ENCODE results near the gene RBM10.

The RBM10 gene

GRCh38 chrX:47146936-47147859 lies 2.2 kb downstream of the RBM10 start:
- no peak for DNase-seq

- DNase-seq, result peak; percentile 35
Observed at GRCh38 chrX:47148946-47149345, 3.9 kb downstream of the RBM10 start.

GRCh38 chrX:47151435-47151834 lies 6.4 kb downstream of the RBM10 start:
- no peak for DNase-seq

- DNase-seq, result peak; percentile 14
Observed at GRCh38 chrX:47156611-47157520, 11.8 kb downstream of the RBM10 start.

- no peak for DNase-seq
Observed at GRCh38 chrX:47158131-47158530, 13.1 kb downstream of the RBM10 start.

- no peak for DNase-seq
Observed at GRCh38 chrX:47158781-47159180, 13.8 kb downstream of the RBM10 start.

GRCh38 chrX:47160781-47161180 lies 15.8 kb downstream of the RBM10 start:
- DNase-seq, result no peak

GRCh38 chrX:47162927-47163583 lies 18.0 kb downstream of the RBM10 start:
- DNase-seq, result no peak

GRCh38 chrX:47164420-47164819 lies 19.4 kb downstream of the RBM10 start:
- DNase-seq, result no peak

GRCh38 chrX:47166126-47166525 lies 21.1 kb downstream of the RBM10 start:
- DNase-seq, result no peak

- no peak for DNase-seq
Observed at GRCh38 chrX:47168495-47169073, 23.6 kb downstream of the RBM10 start.

- DNase-seq, result no peak
Observed at GRCh38 chrX:47169273-47169672, 24.3 kb downstream of the RBM10 start.

GRCh38 chrX:47169726-47170515 lies 24.9 kb downstream of the RBM10 start:
- no peak for DNase-seq

- DNase-seq, result no peak
Observed at GRCh38 chrX:47170861-47171692, 26.1 kb downstream of the RBM10 start.

GRCh38 chrX:47171996-47172395 lies 27.0 kb downstream of the RBM10 start:
- no peak for DNase-seq

- DNase-seq, result no peak
Observed at GRCh38 chrX:47172549-47172948, 27.5 kb downstream of the RBM10 start.

GRCh38 chrX:47172971-47173792 lies 28.2 kb downstream of the RBM10 start:
- DNase-seq, result no peak

- no peak for DNase-seq
Observed at GRCh38 chrX:47174376-47174775, 29.4 kb downstream of the RBM10 start.

- no peak for DNase-seq
Observed at GRCh38 chrX:47174846-47175587, 30.0 kb downstream of the RBM10 start.

Data from activated CD4-positive, alpha-beta T cell treated with anti-CD3 and anti-CD28 coated beads, Interleukin-10, Interleukin-2, amounts not matched to agents 100 ng/mL and 50 ng/mL, durations not matched to agents 16 hours and 8 hours (primary cell).